Pancreas (tissue), 10 donors: ENCODE results near the gene RAF1. TPM values are rescaled to one million over a fixed set of nuclear protein-coding genes. Genes with fewer than 3 reads are reported as not detected.
"Not testable (repeated sequence)": the region's sequence is repeated elsewhere in the genome, so short reads cannot be mapped to it uniquely, and the experiment has no call there.

ENCODE experiments used
- ATAC-seq, 4 donors: fragments of 200-7000 bp; cut with Tn5 transposase; one replicate each; pipeline versions ENCODE4 v1.8.0 to v1.9.1; 2020; ENCODE audit warnings: mild to moderate bottlenecking in 4 of 4, moderate library complexity in 4 of 4
- DNase-seq, 6 donors: peaks; one replicate each; pipeline ENCODE4 v3.0.0-alpha.2; 2020
- FAIRE-seq: peaks from 2 replicates; lab custom pipeline; 2012; peaks lifted over from hg19 to GRCh38; lab: Jason Lieb, UNC
- H3K27ac ChIP-seq, 4 donors: fragments of 200-600 bp; sonication (generic); 1 replicate in 3 of 4; 2 replicates in 1 of 4; pipeline versions ENCODE4 v1.5.0 to v1.8.0; 2020
- H3K27me3 ChIP-seq, 4 donors: fragments of 200-600 bp; one replicate each; pipeline ENCODE4 v1.8.0; 2021
- H3K36me3 ChIP-seq, 3 donors: fragments of 200-600 bp; sonication (generic) in 1 of 3; one replicate each; pipeline versions ENCODE4 v1.5.0 to v1.8.0; 2020 to 2021
- H3K4me1 ChIP-seq, 3 donors: fragments of 200-600 bp; one replicate each; pipeline ENCODE4 v1.8.0; 2021
- H3K4me3 ChIP-seq, 4 donors: fragments of 200-600 bp; sonication (generic) in 2 of 4; one replicate each; pipeline versions ENCODE4 v1.5.0 to v1.8.0; 2020 to 2021
- H3K9me3 ChIP-seq, 4 donors: fragments of 200-600 bp; one replicate each; pipeline ENCODE4 v1.8.0; 2021
- CTCF ChIP-seq, 4 donors: fragments of 200-600 bp; sonication (generic) in 3 of 4; IDR thresholded peaks; one replicate each; pipeline versions ENCODE4 v1.5.0 to v1.8.0; 2021; ENCODE audit warnings: antibody characterized with exemption in 4 of 4
- WGBS, 2 donors: extraction: QIAGEN DNeasy Blood & Tissue Kit; methylation state at CpG; one replicate each; pipeline ENCODE4 v1.1.7; 2013; 5-methylcytosine and 5-hydroxymethylcytosine counted together
- intact Hi-C, 3 donors: fragments of 100-400 bp; cut with DNase I; formaldehyde crosslinking; loops; one replicate each; pipeline versions ENCODE4 v1.11.1 to v1.14.2; 2022
- polyA plus RNA-seq, 2 donors: library from polyadenylated mRNA; stranded (reverse); fragments of 200-250 nt; gene quantifications; one replicate each; pipeline ENCODE4 v1.2.3, GENCODE V29; 2013
- total RNA-seq, 6 donors: library from RNA; stranded (reverse); fragmentation: NEBNext Ultra II Directional in 4 of 6; extraction: Animal tissue kit (Norgen Biotek cat#: 25700) in 4 of 6; gene quantifications; one replicate each; pipeline versions ENCODE4 v1.2.1 to v1.2.4, GENCODE V29; 2021 to 2023
- donor health status: healthy with polysubstance abuse.
- donor health status: DM: no; HTN: no; CAD: no; lungs with moderate emphysema.
- donor health status: DM: no; HTN: no; CAD: no.
- donor health status: control.
- donor health status: control.
- donor health status: Bipolar disorder and iron deficiency.
- donor health status: DM: yes; HTN: yes; CAD: no.
- donor health status: DM: no; HTN: no; CAD: no.
- donor health status: DM: no; HTN: no; CAD: no.
- donor health status: DM: yes; HTN: yes; CAD: no.

Gene RAF1
- total and polyA plus RNA-seq, 8 donors = 29.1 to 46.9 (median 38.1) TPM

- no peak overlapping the region for H3K27ac ChIP-seq
- DNase-seq = peak in 1 of 6 donors; percentile 45
- no peak for ATAC-seq
- TF ChIP-seq CTCF (IDR thresholded peaks at IDR 0.05) = no peak
- no peak for FAIRE-seq
- H3K36me3 ChIP-seq = no peaks in the 10 kb centered on the region
- H3K9me3 ChIP-seq = no peaks in the 10 kb centered on the region
- intact Hi-C loops = no loop called here
- H3K4me3 ChIP-seq = no peak overlapping the region
- no peaks in the 10 kb centered on the region for H3K27me3 ChIP-seq
- 74 to 78% methylated on average over 6 of the region's 6 CpGs for WGBS, 2 donors
- no peaks in the 10 kb centered on the region for H3K4me1 ChIP-seq
Observed at GRCh38 chr3:12677616-12678015, 13.7 kb upstream of the RAF1 start.

GRCh38 chr3:12675115-12675810 lies 11.3 kb upstream of the RAF1 start:
- 78 to 83% methylated on average over 9 of the region's 9 CpGs for WGBS, 2 donors
- no peaks in the 10 kb centered on the region for H3K36me3 ChIP-seq
- no peak overlapping the region for H3K4me3 ChIP-seq
- H3K27ac ChIP-seq = no peak overlapping the region
- intact Hi-C loops = no loop called here
- ATAC-seq (no peak), DNase-seq (no peak), FAIRE-seq (no peak)
- H3K27me3 ChIP-seq = no peaks in the 10 kb centered on the region
- H3K9me3 ChIP-seq = no peaks in the 10 kb centered on the region
- no peak for TF ChIP-seq CTCF (IDR thresholded peaks at IDR 0.05)
- H3K4me1 ChIP-seq = no peaks in the 10 kb centered on the region

- H3K27ac ChIP-seq, H3K36me3 ChIP-seq, H3K27me3 ChIP-seq, H3K4me1 ChIP-seq, ATAC-seq, H3K9me3 ChIP-seq, H3K4me3 ChIP-seq, DNase-seq, intact Hi-C loops, FAIRE-seq: not testable (repeated sequence)
- WGBS, 2 donors = 74% methylated on average over 8 to 9 of the region's 10 CpGs
Observed at GRCh38 chr3:12673956-12674736, 10.2 kb upstream of the RAF1 start.

GRCh38 chr3:12671120-12671450 lies 7.2 kb upstream of the RAF1 start:
- no peak for TF ChIP-seq CTCF (IDR thresholded peaks at IDR 0.05)
- no peaks in the 10 kb centered on the region for H3K36me3 ChIP-seq
- intact Hi-C loops = no loop called here
- ATAC-seq (no peak), FAIRE-seq (no peak), DNase-seq (no peak)
- H3K27me3 ChIP-seq = no peaks in the 10 kb centered on the region
- 87 to 91% methylated on average over 3 of the region's 3 CpGs for WGBS, 2 donors
- no peak overlapping the region for H3K4me3 ChIP-seq
- no peaks in the 10 kb centered on the region for H3K4me1 ChIP-seq
- no peaks in the 10 kb centered on the region for H3K9me3 ChIP-seq
- no peak overlapping the region for H3K27ac ChIP-seq

- no peak for FAIRE-seq
- no peak for TF ChIP-seq CTCF (IDR thresholded peaks at IDR 0.05)
Observed at GRCh38 chr3:12670365-12671119, 6.6 kb upstream of the RAF1 start.

More at GRCh38 chr3:12670365-12671119, 6.6 kb upstream of the RAF1 start:
- Histone ChIP-seq H3K9me3 (no peaks in the 10 kb centered on the region), H3K27ac (no peak overlapping the region), H3K4me1 (no peaks in the 10 kb centered on the region), H3K4me3 (no peak overlapping the region), H3K27me3 (no peaks in the 10 kb centered on the region), H3K36me3 (no peaks in the 10 kb centered on the region)
- intact Hi-C loops = no loop called here
- ATAC-seq (no peak), DNase-seq (no peak)
- 85 to 92% methylated on average over 5 to 10 of the region's 10 CpGs for WGBS, 2 donors
